Measurements from ENCODE around the gene ASGR2.

ASGR2 gene

GRCh38 chr17:7084088-7084487 is 30.5 kb downstream of the ASGR2 start:
- Histone ChIP-seq H3K27ac (no peak overlapping the region), H4K20me1 (no peaks in the 10 kb centered on the region), H3K9ac (peak overlapping the region in 1 of 11 experiments; percentile 15; a peak in 2 of 22 replicates), H3K4me3 (no peak overlapping the region), H3K9me3 (replicated peaks in 1 of 11) (peaks cover 0 to under 1% (median 0%) of the 10 kb centered on the region in 11 experiments; a peak in 1 of 22 replicates), H3K4me1 (peaks cover 6 to 46% (median 31%) of the 10 kb centered on the region in 10 experiments; a peak in 18 of 20 replicates), H3K4me2 (peak overlapping the region in 7 of 11 experiments; percentile 20 to 71 (median 55); a peak in 12 of 22 replicates), H3K36me3 (no peaks in the 10 kb centered on the region), H3K27me3 (peaks cover 0 to 3% (median 0%) of the 10 kb centered on the region in 11 experiments; a peak in 2 of 22 replicates)
- TF ChIP-seq Cebpa-rat (IDR thresholded peaks at IDR 0.05) = no peak

GRCh38 chr17:7083592-7083991 is 31.0 kb downstream of the ASGR2 start:
- H3K4me2 ChIP-seq = peak overlapping the region in 5 of 11 experiments; percentile 34 to 71 (median 57); a peak in 9 of 22 replicates
- no peak overlapping the region for H3K4me3 ChIP-seq
- no peak overlapping the region for H3K9ac ChIP-seq
- H3K36me3 ChIP-seq = no peaks in the 10 kb centered on the region
- peaks cover 0 to 3% (median 0%) of the 10 kb centered on the region in 11 experiments; a peak in 2 of 22 replicates for H3K27me3 ChIP-seq
- no peak for TF ChIP-seq Cebpa-rat (IDR thresholded peaks at IDR 0.05)
- no peaks in the 10 kb centered on the region for H4K20me1 ChIP-seq
- no peak overlapping the region for H3K27ac ChIP-seq
- H3K4me1 ChIP-seq = peaks cover 6 to 51% (median 31%) of the 10 kb centered on the region in 10 experiments; a peak in 18 of 20 replicates
- no peaks in the 10 kb centered on the region for H3K9me3 ChIP-seq (replicated peaks in 1 of 11)

- no peak for TF ChIP-seq Cebpa-rat (IDR thresholded peaks at IDR 0.05)
- no peak overlapping the region for H3K4me3 ChIP-seq
- H4K20me1 ChIP-seq = no peaks in the 10 kb centered on the region
- peaks cover 0 to 3% (median 0%) of the 10 kb centered on the region in 11 experiments; a peak in 2 of 22 replicates for H3K27me3 ChIP-seq
- peaks cover 6 to 57% (median 31%) of the 10 kb centered on the region in 10 experiments; a peak in 18 of 20 replicates for H3K4me1 ChIP-seq
- no peaks in the 10 kb centered on the region for H3K36me3 ChIP-seq
- H3K27ac ChIP-seq = no peak overlapping the region
- H3K4me2 ChIP-seq = peak overlapping the region in 10 of 11 experiments; percentile 2 to 89 (median 60); a peak in 18 of 22 replicates
- no peak overlapping the region for H3K9ac ChIP-seq
- H3K9me3 ChIP-seq (replicated peaks in 1 of 11) = no peaks in the 10 kb centered on the region
Observed at GRCh38 chr17:7081341-7082062, 33.1 kb downstream of the ASGR2 start.

GRCh38 chr17:7080456-7081041 is 34.1 kb downstream of the ASGR2 start:
- no peak; a peak in 1 of 22 replicates for TF ChIP-seq Cebpa-rat (IDR thresholded peaks at IDR 0.05)
- peak overlapping the region in 8 of 11 experiments; percentile 36 to 92 (median 80); a peak in 16 of 22 replicates for H3K4me2 ChIP-seq
- peak overlapping the region in 3 of 11 experiments; percentile 11 to 45 (median 23); a peak in 4 of 22 replicates for H3K27ac ChIP-seq
- H3K9ac ChIP-seq = no peak overlapping the region
- H4K20me1 ChIP-seq = no peaks in the 10 kb centered on the region
- peaks cover 6 to 57% (median 31%) of the 10 kb centered on the region in 10 experiments; a peak in 18 of 20 replicates for H3K4me1 ChIP-seq
- H3K9me3 ChIP-seq (replicated peaks in 1 of 11) = no peaks in the 10 kb centered on the region
- H3K27me3 ChIP-seq = peaks cover 0 to 3% (median 0%) of the 10 kb centered on the region in 11 experiments; a peak in 2 of 22 replicates
- H3K36me3 ChIP-seq = no peaks in the 10 kb centered on the region
- H3K4me3 ChIP-seq = no peak overlapping the region

GRCh38 chr17:7079581-7080455 is 34.8 kb downstream of the ASGR2 start, which contains the start of gene CLEC10A:
Gene CLEC10A, minus strand, starts transcription at chr17:7080251. Its CDS starts 1,439 bp downstream, at chr17:7078812.
- peak within 1 kb of the TSS in 3 of 10 experiments; percentile 3 to 29 (median 28); a peak in 3 of 20 replicates for H3K4me3 ChIP-seq
- no peak; a peak in 1 of 22 replicates for TF ChIP-seq Cebpa-rat (IDR thresholded peaks at IDR 0.05)

GRCh38 chr17:7078711-7079110 is 35.9 kb downstream of the ASGR2 start:
- TF ChIP-seq Cebpa-rat (IDR thresholded peaks at IDR 0.05) = no peak
- H3K27ac ChIP-seq = no peak overlapping the region
- no peaks in the 10 kb centered on the region for H3K9me3 ChIP-seq (replicated peaks in 1 of 11)
- H3K4me1 ChIP-seq = peaks cover 6 to 45% (median 26%) of the 10 kb centered on the region in 10 experiments; a peak in 18 of 20 replicates
- H3K27me3 ChIP-seq = no peaks in the 10 kb centered on the region
- H3K4me3 ChIP-seq = no peak overlapping the region
- no peaks in the 10 kb centered on the region for H4K20me1 ChIP-seq
- no peak overlapping the region for H3K9ac ChIP-seq
- peak overlapping the region in 4 of 11 experiments; percentile 2 to 92 (median 88); a peak in 5 of 22 replicates for H3K4me2 ChIP-seq
- H3K36me3 ChIP-seq = peaks cover 0 to 7% (median 0%) of the 10 kb centered on the region in 11 experiments; a peak in 2 of 22 replicates

More at GRCh38 chr17:7079581-7080455, 34.8 kb downstream of the ASGR2 start, which contains the start of gene CLEC10A:
- H3K9ac ChIP-seq = peak within 1 kb of the TSS in 1 of 11 experiments; percentile 2; a peak in 2 of 22 replicates
- no peaks in the 10 kb centered on the region for H3K9me3 ChIP-seq (replicated peaks in 1 of 11)
- peaks cover 6 to 56% (median 31%) of the 10 kb centered on the region in 10 experiments; a peak in 18 of 20 replicates for H3K4me1 ChIP-seq
- peak within 1 kb of the TSS in 5 of 11 experiments; percentile 11 to 45 (median 26); a peak in 8 of 22 replicates for H3K27ac ChIP-seq
- no peaks in the 10 kb centered on the region for H4K20me1 ChIP-seq
- peaks cover 0 to 3% (median 0%) of the 10 kb centered on the region in 11 experiments; a peak in 2 of 22 replicates for H3K27me3 ChIP-seq
- H3K36me3 ChIP-seq = peaks cover 0 to 6% (median 0%) of the 10 kb centered on the region in 11 experiments; a peak in 2 of 22 replicates
- peak within 1 kb of the TSS in 8 of 11 experiments; percentile 36 to 92 (median 80); a peak in 16 of 22 replicates for H3K4me2 ChIP-seq

GRCh38 chr17:7077911-7078546 is 36.6 kb downstream of the ASGR2 start:
- H3K4me1 ChIP-seq = peaks cover 6 to 41% (median 25%) of the 10 kb centered on the region in 10 experiments; a peak in 18 of 20 replicates
- H3K36me3 ChIP-seq = peaks cover 0 to 7% (median 0%) of the 10 kb centered on the region in 11 experiments; a peak in 2 of 22 replicates
- no peaks in the 10 kb centered on the region for H3K9me3 ChIP-seq (replicated peaks in 1 of 11)
- no peak for TF ChIP-seq Cebpa-rat (IDR thresholded peaks at IDR 0.05)
- H3K9ac ChIP-seq = no peak overlapping the region
- H3K27ac ChIP-seq = no peak overlapping the region
- H4K20me1 ChIP-seq = no peaks in the 10 kb centered on the region
- H3K4me2 ChIP-seq = peak overlapping the region in 2 of 11 experiments; percentile 88 to 89; a peak in 4 of 22 replicates
- H3K4me3 ChIP-seq = no peak overlapping the region
- no peaks in the 10 kb centered on the region for H3K27me3 ChIP-seq

Data from BLaER1 treated with 17β-estradiol and CSF1 and Interleukin-3, amounts not matched to agents 10 nM and 100 nM (cell line).